Liver (tissue), 3 donors: ENCODE data around the gene ABL1.

Experiments used
- ATF3 ChIP-seq: IDR thresholded peaks from 2 replicates; pipeline ENCODE4 v1.6.1; 2016; ENCODE audit warnings: antibody characterized with exemption
- CTCF ChIP-seq: fragments of 150-350 bp; IDR thresholded peaks from 2 replicates; pipeline ENCODE4 v1.5.1; 2017; ENCODE audit warnings: improper control_type of control experiment, low read depth, low read length; ENCODE audit not compliant: missing input control
- GABPA ChIP-seq, 2 donors: IDR thresholded peaks in 1 of 2; conservative IDR thresholded peaks in 1 of 2; 2 replicates each; pipeline ENCODE4 v1.6.1; 2016; ENCODE audit warnings: antibody characterized with exemption in 2 of 2, mild to moderate bottlenecking in 1 of 2, moderate library complexity in 1 of 2
- HNF4A ChIP-seq, 2 donors: conservative IDR thresholded peaks; 2 replicates each; pipeline ENCODE4 v1.6.1; 2016; ENCODE audit warnings: antibody characterized with exemption in 2 of 2, mild to moderate bottlenecking in 2 of 2
- JUND ChIP-seq, 2 donors: IDR thresholded peaks; 2 replicates each; pipeline ENCODE4 v1.6.1; 2016; ENCODE audit warnings: antibody characterized with exemption in 2 of 2
- MAX ChIP-seq: IDR thresholded peaks from 2 replicates; pipeline ENCODE4 v1.6.1; 2016; ENCODE audit warnings: antibody characterized with exemption
- REST ChIP-seq: IDR thresholded peaks from 2 replicates; pipeline ENCODE4 v1.6.1; 2016; ENCODE audit warnings: antibody characterized with exemption, mild to moderate bottlenecking
- RXRA ChIP-seq, 2 donors: IDR thresholded peaks; 2 replicates each; pipeline ENCODE4 v1.6.1; 2017 to 2018; ENCODE audit warnings: antibody characterized with exemption in 2 of 2, mild to moderate bottlenecking in 1 of 2
- SP1 ChIP-seq: IDR thresholded peaks from 2 replicates; pipeline ENCODE4 v1.6.1; 2018; ENCODE audit warnings: antibody characterized with exemption, mild to moderate bottlenecking
- TAF1 ChIP-seq: conservative IDR thresholded peaks from 2 replicates; pipeline ENCODE4 v1.6.1; 2016; ENCODE audit warnings: antibody characterized with exemption, mild to moderate bottlenecking
- YY1 ChIP-seq: IDR thresholded peaks from 2 replicates; pipeline ENCODE4 v1.6.1; 2016; ENCODE audit warnings: antibody characterized with exemption, mild to moderate bottlenecking
- ZBTB33 ChIP-seq: IDR thresholded peaks from 2 replicates; pipeline ENCODE4 v1.6.1; 2016; ENCODE audit warnings: antibody characterized with exemption
- donor health status: healthy.
- donor health status: healthy.

GRCh38 chr9:130786526-130786925 is 48.5 kb upstream of the ABL1 start:
- TF ChIP-seq YY1 (no peak), TAF1 (no peak), CTCF (no peak), REST (no peak), ATF3 (no peak), SP1 (no peak), MAX (no peak), HNF4A (conservative IDR thresholded peaks at IDR 0.05) (no peak), ZBTB33 (no peak), GABPA (IDR thresholded peaks at IDR 0.05 in 1 of 2, conservative IDR thresholded peaks at IDR 0.05 in 1 of 2) (no peak), RXRA (IDR thresholded peaks at IDR 0.05) (no peak), JUND (IDR thresholded peaks at IDR 0.05) (no peak)
